ENCODE results near the gene PLXNC1. TPM values are rescaled to one million over a fixed set of nuclear protein-coding genes. Genes with fewer than 3 reads are reported as not detected.

The PLXNC1 gene
- total and polyA plus RNA-seq, 7 donors = 1.2 to 10.2 (median 4.3) TPM

GRCh38 chr12:94272280-94272679, 123.9 kb downstream of the PLXNC1 start:
- 91 to 94% methylated on average over 5 of the region's 5 CpGs for WGBS, 2 donors
- no peak for TF ChIP-seq POLR2AphosphoS5 (IDR thresholded peaks at IDR 0.05)
- no peak for TF ChIP-seq POLR2A (IDR thresholded peaks at IDR 0.05)
- TF ChIP-seq, protein P1, sequence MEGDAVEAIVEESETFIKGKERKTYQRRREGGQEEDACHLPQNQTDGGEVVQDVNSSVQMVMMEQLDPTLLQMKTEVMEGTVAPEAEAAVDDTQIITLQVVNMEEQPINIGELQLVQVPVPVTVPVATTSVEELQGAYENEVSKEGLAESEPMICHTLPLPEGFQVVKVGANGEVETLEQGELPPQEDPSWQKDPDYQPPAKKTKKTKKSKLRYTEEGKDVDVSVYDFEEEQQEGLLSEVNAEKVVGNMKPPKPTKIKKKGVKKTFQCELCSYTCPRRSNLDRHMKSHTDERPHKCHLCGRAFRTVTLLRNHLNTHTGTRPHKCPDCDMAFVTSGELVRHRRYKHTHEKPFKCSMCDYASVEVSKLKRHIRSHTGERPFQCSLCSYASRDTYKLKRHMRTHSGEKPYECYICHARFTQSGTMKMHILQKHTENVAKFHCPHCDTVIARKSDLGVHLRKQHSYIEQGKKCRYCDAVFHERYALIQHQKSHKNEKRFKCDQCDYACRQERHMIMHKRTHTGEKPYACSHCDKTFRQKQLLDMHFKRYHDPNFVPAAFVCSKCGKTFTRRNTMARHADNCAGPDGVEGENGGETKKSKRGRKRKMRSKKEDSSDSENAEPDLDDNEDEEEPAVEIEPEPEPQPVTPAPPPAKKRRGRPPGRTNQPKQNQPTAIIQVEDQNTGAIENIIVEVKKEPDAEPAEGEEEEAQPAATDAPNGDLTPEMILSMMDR (IDR thresholded peaks at IDR 0.05) = no peak
- TF ChIP-seq EP300 (IDR thresholded peaks at IDR 0.05) = no peak
- DNase-seq = no peak
- no peaks in the 10 kb centered on the region for H3K27me3 ChIP-seq
- no peaks in the 10 kb centered on the region for H3K9me3 ChIP-seq
- no peaks in the 10 kb centered on the region for H3K4me1 ChIP-seq
- H3K36me3 ChIP-seq = no peaks in the 10 kb centered on the region
- H3K4me3 ChIP-seq = no peak overlapping the region
- intact Hi-C loops (cut with DNase I) = no loop called here
- no peak overlapping the region for H3K27ac ChIP-seq

DNA sequence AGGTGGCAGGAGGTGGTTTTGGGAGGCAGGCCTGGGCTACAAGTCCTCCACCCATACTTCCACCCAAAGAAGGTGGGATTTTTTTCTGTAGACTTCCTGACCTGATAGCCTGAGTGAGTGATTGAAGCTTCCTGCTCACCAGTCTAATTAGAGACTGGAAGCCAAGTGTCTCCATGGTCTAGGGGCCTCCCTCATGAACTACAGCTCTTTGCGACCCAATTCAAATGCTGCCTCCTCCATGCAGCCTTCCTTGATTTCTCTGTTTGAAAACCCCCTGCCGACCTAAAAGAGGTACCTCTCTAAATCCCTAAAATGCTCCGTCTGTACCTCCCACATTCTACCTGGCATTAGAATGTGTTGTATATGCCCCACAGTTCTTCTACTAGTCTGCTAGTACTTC, 124.9 kb downstream of the PLXNC1 start:
- TF ChIP-seq POLR2AphosphoS5 (IDR thresholded peaks at IDR 0.05) (no peak), EP300 (IDR thresholded peaks at IDR 0.05) (no peak), POLR2A (IDR thresholded peaks at IDR 0.05) (no peak)
- TF ChIP-seq, protein P1 (IDR thresholded peaks at IDR 0.05) = no peak
- Histone ChIP-seq H3K27me3 (no peaks in the 10 kb centered on the region), H3K27ac (no peak overlapping the region), H3K4me3 (no peak overlapping the region), H3K4me1 (no peaks in the 10 kb centered on the region), H3K36me3 (no peaks in the 10 kb centered on the region), H3K9me3 (no peaks in the 10 kb centered on the region)
- intact Hi-C loops (cut with DNase I) = no loop called here
- DNase-seq = no peak
- WGBS, 2 donors = 96 to 100% methylated on average over 3 of the region's 3 CpGs

DNA sequence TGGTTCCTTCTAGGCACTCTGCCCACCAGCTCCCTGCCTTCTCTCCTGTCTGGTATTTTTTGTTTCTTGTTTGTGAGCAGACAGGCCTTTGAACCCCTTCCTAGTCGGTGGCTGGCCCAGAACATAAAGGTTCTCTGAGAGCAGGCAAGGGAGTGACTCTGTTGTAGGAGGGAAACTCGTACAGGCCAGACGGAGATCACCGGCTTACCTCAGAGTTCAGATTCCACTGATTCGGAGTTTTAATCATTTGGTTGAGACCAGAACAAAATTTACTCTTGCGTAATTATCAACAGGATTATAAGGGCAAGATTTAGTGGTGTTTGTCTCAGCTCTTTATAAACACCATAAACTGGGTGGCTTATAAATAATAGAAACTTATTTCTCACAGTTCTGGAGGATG, 128.3 kb downstream of the PLXNC1 start:
- no peaks in the 10 kb centered on the region for H3K9me3 ChIP-seq
- DNase-seq = no peak
- no peak overlapping the region for H3K27ac ChIP-seq
- no peak overlapping the region for H3K4me3 ChIP-seq
- intact Hi-C loops (cut with DNase I) = no loop called here
- H3K36me3 ChIP-seq = no peaks in the 10 kb centered on the region
- WGBS, 2 donors = 81 to 87% methylated on average over 6 of the region's 6 CpGs
- no peaks in the 10 kb centered on the region for H3K4me1 ChIP-seq
- H3K27me3 ChIP-seq = no peaks in the 10 kb centered on the region
- TF ChIP-seq EP300 (IDR thresholded peaks at IDR 0.05) (no peak), POLR2AphosphoS5 (IDR thresholded peaks at IDR 0.05) (no peak), POLR2A (IDR thresholded peaks at IDR 0.05) (no peak)
- TF ChIP-seq, protein P1 (IDR thresholded peaks at IDR 0.05) = no peak

- 65 to 92% methylated on average over 9 of the region's 9 CpGs for WGBS, 2 donors
- Histone ChIP-seq H3K9me3 (no peaks in the 10 kb centered on the region), H3K36me3 (no peaks in the 10 kb centered on the region), H3K27ac (no peak overlapping the region), H3K4me3 (no peak overlapping the region), H3K27me3 (no peaks in the 10 kb centered on the region), H3K4me1 (no peaks in the 10 kb centered on the region)
- DNase-seq = no peak
- TF ChIP-seq POLR2AphosphoS5 (IDR thresholded peaks at IDR 0.05) (no peak), POLR2A (IDR thresholded peaks at IDR 0.05) (no peak), EP300 (IDR thresholded peaks at IDR 0.05) (no peak)
- TF ChIP-seq, protein P1 (IDR thresholded peaks at IDR 0.05) = no peak
- intact Hi-C loops (cut with DNase I) = no loop called here
These were observed 129.1 kb downstream of the PLXNC1 start for GRCh38 chr12:94277426-94278000.

GRCh38 chr12:94280063-94280462, 131.7 kb downstream of the PLXNC1 start:
- DNase-seq = no peak
- no peaks in the 10 kb centered on the region for H3K4me1 ChIP-seq
- no peaks in the 10 kb centered on the region for H3K27me3 ChIP-seq
- H3K27ac ChIP-seq = no peak overlapping the region
- no peak overlapping the region for H3K4me3 ChIP-seq
- TF ChIP-seq EP300 (IDR thresholded peaks at IDR 0.05) = no peak
- H3K36me3 ChIP-seq = no peaks in the 10 kb centered on the region
- H3K9me3 ChIP-seq = no peaks in the 10 kb centered on the region
- 85 to 88% methylated on average over 7 of the region's 7 CpGs for WGBS, 2 donors
- intact Hi-C loops (cut with DNase I) = no loop called here
